Adrenal gland (tissue), 5 donors: ENCODE data around the gene CCDC78.

ENCODE experiments used
- CTCF ChIP-seq, 6 experiments: fragments of 450-650 bp in 4 of 6; fragments of 200-600 bp in 2 of 6; sonication (generic) in 1 of 6; IDR thresholded peaks; 1 replicate in 5 of 6; 2 replicates in 1 of 6; pipeline versions ENCODE4 v1.5.1 to v1.8.0; 2016 to 2021; ENCODE audit warnings: antibody characterized with exemption in 6 of 6, mild to moderate bottlenecking in 2 of 6, moderate library complexity in 1 of 6
- POLR2A ChIP-seq, 2 donors: fragments of 450-650 bp; IDR thresholded peaks; one replicate each; pipeline ENCODE4 v1.6.1; 2017; ENCODE audit warnings: antibody characterized with exemption in 2 of 2, mild to moderate bottlenecking in 2 of 2, moderate library complexity in 1 of 2
- donor health status: DM: no; HTN: no; CAD: no.

GRCh38 chr16:729768-730665 is 3.8 kb upstream of the CCDC78 start:
- TF ChIP-seq CTCF (IDR thresholded peaks at IDR 0.05) (no peak), POLR2A (IDR thresholded peaks at IDR 0.05) (no peak)
